Stimulated activated CD4-positive, alpha-beta T cell treated with anti-CD3 and anti-CD28 coated beads, Interleukin-1b, Interleukin-23, amount 100 ng/mL, for 4 hours (primary cell): ENCODE measurements around the gene PPP2R2D.
"Not testable (repeated sequence)": the region's sequence is repeated elsewhere in the genome, so short reads cannot be mapped to it uniquely, and the experiment has no call there.

Experiments used
- DNase-seq, 2 donors: peaks; one replicate each; pipeline ENCODE4 v3.0.0-alpha.2; 2020; ENCODE audit warnings: low read depth in 2 of 2

PPP2R2D gene

GRCh38 chr10:131908151-131908550 lies 7.3 kb downstream of the PPP2R2D start:
- DNase-seq = no peak

DNA sequence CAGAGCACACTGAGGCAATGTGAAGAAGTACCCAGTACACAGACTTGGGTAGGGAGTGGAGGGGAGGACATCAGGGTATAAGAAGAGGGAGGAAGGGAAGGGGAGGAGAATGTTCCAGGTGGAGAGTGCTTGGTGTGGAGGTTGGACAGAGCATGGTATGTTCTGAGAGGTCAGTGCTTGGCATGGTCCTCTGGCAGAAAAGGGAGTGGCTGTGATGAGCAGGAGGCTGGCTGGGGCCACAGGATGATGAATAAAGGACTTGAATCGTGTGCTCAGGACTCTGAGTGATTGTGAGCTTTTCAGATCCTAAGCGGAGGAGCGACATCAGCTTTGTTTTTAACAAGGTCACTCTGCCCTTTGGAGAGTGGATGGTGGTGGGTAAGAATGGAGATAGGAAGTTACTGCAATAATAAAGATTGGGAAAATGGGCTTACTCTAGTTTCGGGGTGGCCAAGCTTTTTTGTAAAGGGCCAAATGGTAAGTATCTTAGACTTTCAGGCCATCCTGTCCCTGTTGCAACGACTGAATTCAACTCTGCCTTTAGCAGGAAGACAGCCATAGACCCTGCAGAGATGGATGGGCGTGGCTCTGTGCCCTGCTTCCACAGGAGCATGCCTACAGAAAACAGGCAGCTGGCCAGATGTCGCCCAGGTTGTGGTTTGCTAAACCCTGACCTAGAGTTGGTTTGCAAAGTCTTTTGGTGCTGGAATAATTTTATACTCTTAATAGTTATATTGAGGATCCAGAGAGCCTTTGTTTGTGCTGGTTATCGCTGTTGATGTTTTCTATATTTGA lies 8.4 kb downstream of the PPP2R2D start:
- DNase-seq = no peak

DNA sequence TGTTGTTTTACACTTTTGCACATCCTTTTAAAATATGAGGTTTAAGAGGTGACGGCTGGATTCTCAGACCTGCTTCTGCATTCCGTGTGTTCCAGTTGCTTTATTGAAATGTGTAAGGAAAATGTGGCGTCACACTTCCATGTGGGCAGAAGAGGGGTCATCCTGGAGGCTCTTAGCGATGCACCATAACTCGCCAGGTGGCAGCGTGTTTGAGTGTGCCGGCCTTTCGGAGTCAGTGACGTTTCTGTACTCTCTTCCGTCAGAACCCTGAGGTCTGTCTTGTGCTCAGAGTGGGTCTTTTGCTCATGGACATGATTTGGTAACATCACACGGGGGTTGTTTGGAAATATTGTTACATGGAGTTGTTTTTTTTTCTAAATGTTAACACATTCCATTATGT lies 9.1 kb downstream of the PPP2R2D start:
- no peak for DNase-seq

GRCh38 chr10:131910663-131911314 lies 10.0 kb downstream of the PPP2R2D start:
- DNase-seq = no peak

DNA sequence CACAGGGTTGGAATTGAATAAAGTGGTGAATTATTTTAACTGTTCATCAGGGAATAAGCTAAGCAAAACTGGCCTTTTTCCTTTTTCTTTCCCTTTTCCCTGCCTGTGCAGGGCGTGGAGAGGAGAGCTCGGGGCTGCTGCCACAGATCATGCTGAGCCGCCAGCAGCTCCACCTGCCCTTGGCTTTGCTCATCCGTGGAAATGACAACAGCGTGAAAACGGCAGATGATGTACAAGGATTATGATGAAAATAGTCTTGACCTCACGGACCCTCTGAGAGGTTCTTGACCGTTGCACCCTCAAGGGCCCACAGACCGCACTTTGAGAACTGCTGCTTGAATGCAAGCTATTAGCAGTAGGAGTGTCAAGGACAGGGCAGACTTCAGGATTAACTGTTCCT lies 10.6 kb downstream of the PPP2R2D start:
- no peak for DNase-seq

DNA sequence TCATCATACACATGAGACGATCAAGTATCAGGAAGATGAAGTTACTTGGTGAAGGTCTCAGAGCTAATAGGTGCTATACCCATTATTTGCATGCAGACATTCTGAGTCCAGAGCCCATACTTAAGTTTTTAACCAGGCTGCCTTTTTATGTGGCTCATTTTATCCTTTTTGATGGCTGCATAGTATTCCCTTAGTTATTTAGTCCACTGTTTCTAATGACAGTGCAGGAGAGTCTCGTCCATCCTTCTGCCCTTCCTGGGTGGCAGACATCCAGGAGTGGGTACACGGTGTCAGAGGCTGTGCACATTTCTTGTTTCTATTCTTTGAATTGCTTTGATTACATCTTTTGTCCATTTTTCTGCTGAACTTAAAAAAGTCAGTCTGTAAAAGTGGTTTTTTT lies 11.8 kb downstream of the PPP2R2D start:
- DNase-seq = no peak

DNA sequence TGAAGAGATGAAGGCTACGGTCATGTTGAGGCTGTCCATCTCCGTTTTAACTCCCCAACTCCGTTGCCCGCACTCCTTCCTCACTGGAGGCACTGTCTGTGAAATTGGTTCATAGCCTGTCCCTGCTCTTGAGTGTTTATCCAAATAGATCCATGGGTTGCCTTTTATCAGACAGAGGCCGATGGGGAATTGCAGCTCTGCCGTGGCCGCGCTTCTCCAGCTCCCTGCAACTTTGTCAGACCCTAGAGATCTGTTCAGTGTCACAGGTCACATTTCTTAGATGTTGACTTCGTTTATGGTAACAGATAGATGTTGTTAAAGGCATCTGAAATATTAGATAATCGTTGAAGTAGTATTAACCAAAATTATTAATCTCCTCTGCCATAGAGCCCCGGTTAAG lies 14.7 kb downstream of the PPP2R2D start:
- no peak for DNase-seq

DNA sequence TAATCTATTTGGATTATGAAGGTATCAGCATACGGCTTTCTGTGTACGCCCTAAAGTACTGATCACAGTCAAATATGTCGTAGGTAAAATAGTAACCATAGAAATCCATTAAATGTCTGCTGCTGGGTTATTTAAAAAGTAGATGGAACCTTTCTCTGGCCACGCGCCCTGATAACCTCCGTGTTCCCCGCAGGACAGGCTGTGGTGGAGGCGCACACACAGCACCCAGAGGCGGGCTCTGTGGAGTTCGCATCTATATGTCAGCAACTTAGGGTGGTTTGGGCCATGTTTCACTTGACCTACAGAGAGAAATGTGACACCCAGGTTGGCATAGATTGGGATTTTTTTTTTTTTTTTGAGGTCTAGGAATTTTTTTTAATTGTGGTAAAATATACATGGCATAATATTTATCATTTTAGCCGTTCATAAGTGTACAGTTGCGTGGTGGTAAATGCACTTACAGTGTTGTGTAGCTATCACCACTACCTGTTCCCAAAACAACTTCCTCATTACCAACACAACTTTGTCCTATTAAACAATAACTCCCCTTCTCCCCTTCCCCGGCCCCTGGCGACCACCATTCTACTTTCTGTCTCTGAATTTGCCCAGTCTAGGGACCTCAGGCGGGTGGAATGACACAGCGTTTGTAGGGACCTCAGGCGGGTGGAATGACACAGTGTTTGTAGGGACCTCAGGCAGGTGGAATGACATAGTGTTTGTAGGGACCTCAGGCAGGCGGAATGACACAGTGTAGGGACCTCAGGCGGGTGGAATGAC lies 15.4 kb downstream of the PPP2R2D start:
- DNase-seq = no peak

- DNase-seq = not testable (repeated sequence)
Measured at GRCh38 chr10:131916767-131917160, 16.0 kb downstream of the PPP2R2D start.

- not testable (repeated sequence) for DNase-seq
Measured at GRCh38 chr10:131917496-131917895, 16.7 kb downstream of the PPP2R2D start.

- DNase-seq = not testable (repeated sequence)
Measured at GRCh38 chr10:131919461-131919860, 18.7 kb downstream of the PPP2R2D start.

DNA sequence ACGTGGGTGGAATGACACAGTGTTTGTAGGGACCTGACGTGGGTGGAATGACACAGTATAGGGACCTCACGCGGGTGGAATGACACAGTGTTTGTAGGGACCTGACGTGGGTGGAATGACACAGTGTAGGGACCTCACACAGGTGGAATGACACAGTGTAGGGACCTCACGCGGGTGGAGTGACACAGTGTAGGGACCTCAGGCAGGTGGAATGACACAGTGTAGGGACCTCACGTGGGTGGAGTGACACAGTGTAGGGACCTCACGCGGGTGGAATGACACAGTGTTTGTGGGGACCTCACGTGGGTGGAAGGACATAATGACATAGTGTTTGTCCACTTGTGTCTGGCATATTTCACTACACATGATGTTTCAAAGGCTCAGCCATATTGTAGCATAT lies 19.3 kb downstream of the PPP2R2D start:
- DNase-seq = no peak

DNA sequence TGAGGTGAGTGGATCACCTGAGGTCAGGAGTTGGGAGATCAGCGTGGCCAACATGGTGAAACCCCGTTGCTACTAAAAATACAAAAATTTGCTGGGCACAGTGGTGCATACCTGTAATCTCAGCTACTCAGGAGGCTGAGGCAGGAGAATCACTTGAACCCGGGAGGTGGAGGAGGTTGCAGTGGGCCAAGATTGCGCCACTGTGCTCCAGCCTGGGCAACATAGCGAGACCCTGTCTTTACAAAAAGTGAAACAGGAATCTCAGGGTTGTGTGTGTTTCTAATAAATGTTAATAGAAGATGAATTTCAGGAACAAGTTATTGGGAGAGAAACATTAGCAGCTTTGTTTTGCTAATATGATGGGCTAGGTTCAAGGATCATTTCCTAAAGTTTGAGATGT lies 19.9 kb downstream of the PPP2R2D start:
- no peak for DNase-seq

- no peak for DNase-seq
Measured at GRCh38 chr10:131921184-131921583, 20.4 kb downstream of the PPP2R2D start.

GRCh38 chr10:131923038-131923756 lies 22.4 kb downstream of the PPP2R2D start:
- DNase-seq = no peak

DNA sequence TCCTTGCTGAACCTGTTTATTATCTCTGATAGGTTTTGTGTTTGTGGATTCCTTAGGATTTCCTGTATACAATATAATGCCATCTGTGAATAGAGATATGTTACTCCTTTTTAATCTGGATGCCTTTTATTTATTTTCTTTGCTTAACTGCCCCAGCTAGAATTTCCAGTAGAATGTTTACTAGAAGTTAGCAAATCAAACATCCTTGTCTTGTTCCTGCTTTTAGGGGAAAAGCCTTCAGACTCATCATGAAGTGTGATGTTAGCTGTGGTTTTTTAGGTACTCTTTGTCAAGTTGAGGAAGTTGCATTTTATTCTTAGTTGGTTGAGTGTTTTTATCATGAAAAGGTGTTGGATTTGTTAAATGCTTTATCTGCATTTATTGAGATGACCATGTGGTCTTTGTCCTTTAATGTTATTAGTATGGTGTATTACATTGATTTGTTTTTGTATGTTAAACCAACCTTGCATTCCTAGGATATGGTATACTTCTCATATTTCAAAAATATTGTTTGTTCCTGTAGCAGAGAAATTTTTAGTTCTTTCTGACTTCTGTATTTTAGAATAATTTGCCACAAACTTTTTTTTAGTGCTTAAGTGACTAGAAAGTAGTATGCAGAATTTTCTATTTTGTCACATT lies 24.3 kb downstream of the PPP2R2D start:
- DNase-seq = no peak

- DNase-seq = no peak
Measured at GRCh38 chr10:131925716-131926115, 24.9 kb downstream of the PPP2R2D start.

DNA sequence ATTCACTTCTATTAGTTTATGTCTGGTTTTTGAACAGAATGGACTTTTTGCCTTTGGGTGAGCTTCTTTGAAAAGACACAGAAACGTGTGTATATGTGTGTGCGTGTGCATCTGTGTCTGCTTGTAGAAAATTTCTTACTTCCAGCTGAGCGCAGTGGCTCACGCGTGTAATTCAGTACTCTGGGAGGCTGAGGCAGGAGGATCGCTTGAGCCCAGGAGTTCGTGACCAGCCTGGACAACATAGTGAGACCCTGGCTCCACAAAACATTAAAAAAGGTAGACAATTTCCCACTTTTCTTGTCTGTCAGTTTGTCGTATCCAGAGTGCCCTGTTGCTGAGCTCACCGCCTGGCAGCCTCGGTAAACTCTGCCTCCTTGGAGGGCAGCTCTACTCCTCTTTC lies 25.4 kb downstream of the PPP2R2D start:
- no peak for DNase-seq

GRCh38 chr10:131926743-131927595 lies 26.2 kb downstream of the PPP2R2D start:
- DNase-seq = no peak

GRCh38 chr10:131928248-131929095 lies 27.7 kb downstream of the PPP2R2D start:
- DNase-seq = peak; percentile 29 to 33
